Activated CD4-positive, alpha-beta T cell treated with anti-CD3 and anti-CD28 coated beads for 36 hours (primary cell): ENCODE measurements around the gene ELAPOR1. TPM values are rescaled to one million over a fixed set of nuclear protein-coding genes. Genes with fewer than 3 reads are reported as not detected.

Experiments used
- ATAC-seq: fragments of 200-7000 bp; cut with Tn5 transposase; one replicate; pipeline ENCODE4 v1.10.0; 2021; ENCODE audit warnings: mild to moderate bottlenecking, moderate library complexity
- CTCF ChIA-PET: fragments of 350-600 bp; sonication (Branson Sonifier 250); formaldehyde crosslinking; loops from one replicate; lab custom pipeline; 2021; ENCODE audit warnings: antibody characterized with exemption; lab: Charles Lee
- POLR2A ChIA-PET: fragments of 350-600 bp; sonication (Branson Sonifier 250); formaldehyde crosslinking; loops from one replicate; lab custom pipeline; 2021; ENCODE audit warnings: antibody characterized with exemption, inconsistent platforms; lab: Charles Lee
- DNase-seq: peaks from one replicate; pipeline ENCODE4 v3.0.0-alpha.2; 2020
- H3K27ac Mint-ChIP-seq: one replicate; pipeline ENCODE4 v1.8.0; 2021; ENCODE audit warnings: mixed read lengths
- H3K27me3 Mint-ChIP-seq: one replicate; pipeline ENCODE4 v1.8.0; 2021; ENCODE audit warnings: mixed read lengths
- H3K36me3 Mint-ChIP-seq: one replicate; pipeline ENCODE4 v1.8.0; 2021; ENCODE audit warnings: low read depth, mixed read lengths
- H3K4me1 Mint-ChIP-seq: one replicate; pipeline ENCODE4 v1.8.0; 2021; ENCODE audit warnings: mixed read lengths
- H3K4me3 Mint-ChIP-seq: one replicate; pipeline ENCODE4 v1.8.0; 2021; ENCODE audit warnings: mild to moderate bottlenecking, moderate library complexity, mixed read lengths
- H3K9me3 Mint-ChIP-seq: one replicate; pipeline ENCODE4 v1.8.0; 2021; ENCODE audit warnings: low read depth, mixed read lengths
- intact Hi-C, 2 experiments: fragments of 100-400 bp; cut with DNase I in 1 of 2; cut with micrococcal nuclease in 1 of 2; formaldehyde crosslinking; loops; one replicate each; pipeline versions ENCODE4 v1.14.2 to v1.15.1; 2022 to 2024; cut with DNase I, micrococcal nuclease
- total RNA-seq, 2 experiments: library from RNA; stranded (reverse); gene quantifications; one replicate each; pipeline ENCODE4 v1.2.3, GENCODE V29; 2021

ELAPOR1 gene
- total RNA-seq, 2 experiments from 2014 or later: 7.1 to 8.7 TPM

- Mint-ChIP-seq H3K36me3 (no peaks in the 10 kb centered on the region), H3K27ac (no peak overlapping the region), H3K27me3 (no peaks in the 10 kb centered on the region), H3K4me3 (no peak overlapping the region), H3K9me3 (no peaks in the 10 kb centered on the region), H3K4me1 (no peaks in the 10 kb centered on the region)
- CTCF ChIA-PET: interaction anchor here (1.2 to 1.5 kb wide), 3 partner anchors 8 to 29 kb away, joined by 3 to 8 read pairs (median 5); partner anchors contain the start of gene TAF13
- DNase-seq (no peak), ATAC-seq (no peak)
- intact Hi-C loops: no loop called here
- POLR2A ChIA-PET: no interaction called here
These were observed 30.0 kb upstream of the ELAPOR1 start for GRCh38 chr1:109083923-109084322.

GRCh38 chr1:109084563-109085517, 29.1 kb upstream of the ELAPOR1 start:
- ATAC-seq (peak; percentile 12), DNase-seq (no peak)
- intact Hi-C loops: no loop called here
- Mint-ChIP-seq H3K27ac (no peak overlapping the region), H3K4me1 (peaks cover 7% of the 10 kb centered on the region), H3K9me3 (no peaks in the 10 kb centered on the region), H3K36me3 (peaks cover 6% of the 10 kb centered on the region), H3K4me3 (no peak overlapping the region), H3K27me3 (no peaks in the 10 kb centered on the region)
- ChIA-PET POLR2A (no interaction called here), CTCF (interaction anchor here (0.6 to 1.5 kb wide), 5 partner anchors 9 to 236 kb away, joined by 3 to 8 read pairs (median 3); partner anchors contain the start of gene TAF13)

GRCh38 chr1:109089242-109090015, 24.5 kb upstream of the ELAPOR1 start:
- ChIA-PET CTCF (interaction anchor here (0.6 to 2.8 kb wide), 6 partner anchors 10 to 189 kb away, joined by 3 to 47 read pairs (median 5); partner anchors contain the start of gene WDR47), POLR2A (interaction anchor here (0.6 to 2.8 kb wide), 3 partner anchors 11 to 220 kb away, joined by 7 to 19 read pairs (median 10); partner anchors contain the start of gene TAF13)
- Mint-ChIP-seq H3K27me3 (no peaks in the 10 kb centered on the region), H3K4me3 (peak overlapping the region; percentile 85), H3K9me3 (no peaks in the 10 kb centered on the region), H3K4me1 (peaks cover 26% of the 10 kb centered on the region), H3K27ac (peak overlapping the region; percentile 84), H3K36me3 (peaks cover 25% of the 10 kb centered on the region)
- ATAC-seq (peak; percentile 14), DNase-seq (peak; percentile 77)
- intact Hi-C loops: loop anchor here (1.0 to 10.0 kb wide), 17 partner anchors 11 to 458 kb away; partner anchors contain the start of genes PSMA5 (in 2 of the 2), STXBP3 (in 2 of the 2), TAF13 (in 2 of the 2) and WDR47 (in 2 of the 2)

GRCh38 chr1:109090196-109091077, 23.5 kb upstream of the ELAPOR1 start, which contains the start of gene TMEM167B:
TMEM167B (plus strand) TSS chr1:109090764; CDS start chr1:109090873, 109 bp downstream.
- peak within 1 kb of the TSS; percentile 85 for H3K4me3 Mint-ChIP-seq
- H3K36me3 Mint-ChIP-seq: peaks cover 31% of the 10 kb centered on the region
- intact Hi-C loops: loop anchor here (1.0 to 10.0 kb wide), 17 partner anchors 10 to 457 kb away; partner anchors contain the start of genes PSMA5 (in 2 of the 2), STXBP3 (in 2 of the 2), TAF13 (in 2 of the 2) and WDR47 (in 2 of the 2)

GRCh38 chr1:109091078-109091838, 22.7 kb upstream of the ELAPOR1 start:
- peaks cover 30% of the 10 kb centered on the region for H3K4me1 Mint-ChIP-seq

More at GRCh38 chr1:109090196-109091077, 23.5 kb upstream of the ELAPOR1 start, which contains the start of gene TMEM167B:
- Mint-ChIP-seq H3K9me3 (no peaks in the 10 kb centered on the region), H3K27ac (peak within 1 kb of the TSS; percentile 84), H3K27me3 (no peaks in the 10 kb centered on the region), H3K4me1 (peaks cover 30% of the 10 kb centered on the region)
- ChIA-PET POLR2A (interaction anchor here (0.5 to 2.8 kb wide), 6 partner anchors 10 to 890 kb away, joined by 3 to 19 read pairs (median 4); partner anchors contain the start of genes HENMT1, SLC25A24 and TAF13), CTCF (interaction anchor here (0.7 to 2.8 kb wide), 9 partner anchors 8 to 208 kb away, joined by 3 to 47 read pairs (median 3); partner anchors contain the start of genes TAF13 and WDR47)
- DNase-seq (peak; percentile 95), ATAC-seq (peak; percentile 88)

GRCh38 chr1:109091839-109092193, 22.1 kb upstream of the ELAPOR1 start:
- ATAC-seq: peak; percentile 20
- Mint-ChIP-seq H3K4me1 (peaks cover 30% of the 10 kb centered on the region), H3K27ac (peak overlapping the region; percentile 84), H3K4me3 (peak overlapping the region; percentile 85), H3K36me3 (peaks cover 31% of the 10 kb centered on the region), H3K27me3 (no peaks in the 10 kb centered on the region), H3K9me3 (no peaks in the 10 kb centered on the region)
- ChIA-PET CTCF (interaction anchor here (0.7 to 2.8 kb wide), 9 partner anchors 9 to 123 kb away, joined by 3 to 47 read pairs (median 5); partner anchors contain the start of genes ELAPOR1, TAF13 and WDR47), POLR2A (interaction anchor here (0.6 to 2.8 kb wide), 7 partner anchors 8 to 120 kb away, joined by 3 to 19 read pairs (median 4); partner anchors contain the start of genes TAF13 and WDR47)
- intact Hi-C loops: loop anchor here (2.0 to 10.0 kb wide), 10 partner anchors 21 to 455 kb away; partner anchors contain the start of genes PSMA5 (in 2 of the 2), STXBP3 (in 2 of the 2), ATXN7L2 (in 1 of the 2) and GNAI3 (in 1 of the 2)
- DNase-seq: no peak

More at GRCh38 chr1:109091078-109091838, 22.7 kb upstream of the ELAPOR1 start:
- H3K27ac Mint-ChIP-seq: peak overlapping the region; percentile 84
- H3K36me3 Mint-ChIP-seq: peaks cover 31% of the 10 kb centered on the region
- ChIA-PET POLR2A (interaction anchor here (0.5 to 2.8 kb wide), 8 partner anchors 9 to 120 kb away, joined by 3 to 19 read pairs (median 4); partner anchors contain the start of genes TAF13 and WDR47), CTCF (interaction anchor here (0.7 to 2.8 kb wide), 12 partner anchors 9 to 209 kb away, joined by 3 to 47 read pairs (median 4); partner anchors contain the start of genes ELAPOR1, TAF13 and WDR47)
- no peak for DNase-seq
- intact Hi-C loops: loop anchor here (2.0 to 10.0 kb wide), 9 partner anchors 102 to 456 kb away; partner anchors contain the start of genes PSMA5 (in 2 of the 2), STXBP3 (in 2 of the 2), ATXN7L2 (in 1 of the 2) and GNAI3 (in 1 of the 2)
- peak; percentile 60 for ATAC-seq
- no peaks in the 10 kb centered on the region for H3K9me3 Mint-ChIP-seq
- peak overlapping the region; percentile 85 for H3K4me3 Mint-ChIP-seq
- no peaks in the 10 kb centered on the region for H3K27me3 Mint-ChIP-seq

- no peak overlapping the region for H3K4me3 Mint-ChIP-seq
- POLR2A ChIA-PET: no interaction called here
- CTCF ChIA-PET: no interaction called here
- H3K27ac Mint-ChIP-seq: peak overlapping the region; percentile 37
- DNase-seq (no peak), ATAC-seq (no peak)
- peaks cover 30% of the 10 kb centered on the region for H3K36me3 Mint-ChIP-seq
- intact Hi-C loops: loop anchor here (5.0 to 10.0 kb wide), 4 partner anchors 330 to 453 kb away; partner anchors contain the start of genes ATXN7L2 (in 1 of the 2), GNAI3 (in 1 of the 2), PSMA5 (in 1 of the 2) and STXBP3 (in 1 of the 2)
- no peaks in the 10 kb centered on the region for H3K9me3 Mint-ChIP-seq
- H3K4me1 Mint-ChIP-seq: peaks cover 29% of the 10 kb centered on the region
- H3K27me3 Mint-ChIP-seq: no peaks in the 10 kb centered on the region
These were observed 19.5 kb upstream of the ELAPOR1 start for GRCh38 chr1:109094377-109094803.

- Mint-ChIP-seq H3K9me3 (no peaks in the 10 kb centered on the region), H3K4me3 (no peak overlapping the region), H3K36me3 (peaks cover 26% of the 10 kb centered on the region), H3K27me3 (no peaks in the 10 kb centered on the region), H3K27ac (peak overlapping the region; percentile 37), H3K4me1 (peaks cover 25% of the 10 kb centered on the region)
- intact Hi-C loops: loop anchor here (5.0 to 10.0 kb wide), 4 partner anchors 330 to 452 kb away; partner anchors contain the start of genes ATXN7L2 (in 1 of the 2), GNAI3 (in 1 of the 2), PSMA5 (in 1 of the 2) and STXBP3 (in 1 of the 2)
- ChIA-PET CTCF (no interaction called here), POLR2A (no interaction called here)
- no peak for DNase-seq
- ATAC-seq: no peak
These were observed 19.0 kb upstream of the ELAPOR1 start for GRCh38 chr1:109094871-109095270.
